OCI-LY7 (cell line): ENCODE data around the gene MSANTD1. TPM values are rescaled to one million over a fixed set of nuclear protein-coding genes. Genes with fewer than 3 reads are reported as not detected.

Source experiments
- BruUV-seq: library from RNA; stranded (reverse); fragments of 400-500 nt; replicated peaks from 2 replicates; lab custom pipeline; 2021; lab: Mats Ljungman, UMichigan
- CTCF ChIA-PET: fragments of 300-600 bp; sonication (Branson Sonifier 250); formaldehyde crosslinking; loops from one replicate; lab custom pipeline; 2022; ENCODE audit warnings: antibody characterized with exemption; ENCODE audit not compliant: unreplicated experiment; lab: Charles Lee
- POLR2A ChIA-PET: fragments of 300-600 bp; sonication (Branson Sonifier 250); formaldehyde crosslinking; loops from one replicate; lab custom pipeline; 2022; ENCODE audit warnings: antibody characterized with exemption; lab: Charles Lee
- DNase-seq: peaks from one replicate; pipeline ENCODE4 v3.0.0-alpha.2; 2015; ENCODE audit warnings: low spot score
- H2AFZ ChIP-seq: fragments of 200-600 bp; sonication (generic), shearing (Covaris generic); 2 replicates; pipeline ENCODE4 v1.6.1; 2014; ENCODE audit warnings: mild to moderate bottlenecking, antibody characterized with exemption, low read length, moderate library complexity
- H3K27ac ChIP-seq: fragments of 200-600 bp; sonication (generic); 2 replicates; pipeline ENCODE4 v1.5.1; 2014; ENCODE audit warnings: mixed run types, low read depth, mild to moderate bottlenecking, moderate library complexity, low read length, inconsistent platforms; ENCODE audit not compliant: poor library complexity, severe bottlenecking
- H3K36me3 ChIP-seq: fragments of 200-600 bp; sonication (generic); 2 replicates; pipeline ENCODE4 v1.6.1; 2014; ENCODE audit warnings: mild to moderate bottlenecking, antibody characterized with exemption, low read length, moderate library complexity, mixed read lengths; ENCODE audit not compliant: insufficient read depth
- H3K4me1 ChIP-seq: fragments of 200-600 bp; sonication (generic); 2 replicates; pipeline ENCODE4 v1.5.1; 2014; ENCODE audit warnings: mild to moderate bottlenecking, low read length; ENCODE audit not compliant: insufficient read depth, poor library complexity, severe bottlenecking
- H3K4me2 ChIP-seq: fragments of 200-600 bp; sonication (generic); 2 replicates; pipeline ENCODE4 v1.6.1; 2014; ENCODE audit warnings: mild to moderate bottlenecking, low read length
- H3K4me3 ChIP-seq: fragments of 200-600 bp; sonication (generic); 2 replicates; pipeline ENCODE4 v1.5.1; 2014; ENCODE audit warnings: mild to moderate bottlenecking, low read depth, low read length; ENCODE audit not compliant: poor library complexity, severe bottlenecking
- H3K79me2 ChIP-seq: fragments of 200-600 bp; sonication (generic); 2 replicates; pipeline ENCODE4 v1.6.1; 2016; ENCODE audit warnings: low read depth, mild to moderate bottlenecking, low read length, moderate library complexity, mixed read lengths; ENCODE audit not compliant: insufficient read depth
- H3K9me2 ChIP-seq: fragments of 200-600 bp; sonication (generic); 2 replicates; pipeline ENCODE4 v1.6.1; 2016; ENCODE audit warnings: mild to moderate bottlenecking, low read length, mixed read lengths; ENCODE audit not compliant: insufficient read depth
- H3K9me3 ChIP-seq: fragments of 200-600 bp; sonication (generic); 2 replicates; pipeline ENCODE4 v1.6.1; 2014; ENCODE audit warnings: mild to moderate bottlenecking, mixed run types, low read length, mixed read lengths
- H4K20me1 ChIP-seq: fragments of 200-600 bp; sonication (generic); 2 replicates; pipeline ENCODE4 v1.6.1; 2014; ENCODE audit warnings: mild to moderate bottlenecking, antibody characterized with exemption, low read length, moderate library complexity, mixed read lengths; ENCODE audit not compliant: insufficient read depth
- EZH2phosphoT487 ChIP-seq: fragments of 200-600 bp; sonication (generic); IDR thresholded peaks from 2 replicates; pipeline ENCODE4 v1.6.1; 2018; ENCODE audit warnings: low read depth, borderline replicate concordance, mild to moderate bottlenecking, mixed run types, antibody characterized with exemption, low read length, moderate library complexity, mixed read lengths
- intact Hi-C: fragments of 100-400 bp; cut with micrococcal nuclease; formaldehyde crosslinking; loops from one replicate; pipeline ENCODE4 v1.10.0; 2022; ENCODE audit not compliant: unreplicated experiment
- total RNA-seq, 2 experiments: library from RNA; depleted of rRNA in 1 of 2; stranded (reverse); fragments of >200 nt in 1 of 2; shearing (Covaris generic) in 1 of 2; gene quantifications; 2 replicates each; pipeline ENCODE4 v1.2.3, GENCODE V29; 2014 to 2022
- TF ChIP-seq, protein P1 (sequence below): fragments of 200-600 bp; sonication (generic); conservative IDR thresholded peaks from 2 replicates; pipeline ENCODE4 v1.5.1; 2014; ENCODE audit warnings: mild to moderate bottlenecking, antibody characterized with exemption, low read length, moderate library complexity, mixed read lengths

MSANTD1 gene
- total RNA-seq, 2 experiments from 2014 or later, result 0.13 to 1.0 TPM

DNA sequence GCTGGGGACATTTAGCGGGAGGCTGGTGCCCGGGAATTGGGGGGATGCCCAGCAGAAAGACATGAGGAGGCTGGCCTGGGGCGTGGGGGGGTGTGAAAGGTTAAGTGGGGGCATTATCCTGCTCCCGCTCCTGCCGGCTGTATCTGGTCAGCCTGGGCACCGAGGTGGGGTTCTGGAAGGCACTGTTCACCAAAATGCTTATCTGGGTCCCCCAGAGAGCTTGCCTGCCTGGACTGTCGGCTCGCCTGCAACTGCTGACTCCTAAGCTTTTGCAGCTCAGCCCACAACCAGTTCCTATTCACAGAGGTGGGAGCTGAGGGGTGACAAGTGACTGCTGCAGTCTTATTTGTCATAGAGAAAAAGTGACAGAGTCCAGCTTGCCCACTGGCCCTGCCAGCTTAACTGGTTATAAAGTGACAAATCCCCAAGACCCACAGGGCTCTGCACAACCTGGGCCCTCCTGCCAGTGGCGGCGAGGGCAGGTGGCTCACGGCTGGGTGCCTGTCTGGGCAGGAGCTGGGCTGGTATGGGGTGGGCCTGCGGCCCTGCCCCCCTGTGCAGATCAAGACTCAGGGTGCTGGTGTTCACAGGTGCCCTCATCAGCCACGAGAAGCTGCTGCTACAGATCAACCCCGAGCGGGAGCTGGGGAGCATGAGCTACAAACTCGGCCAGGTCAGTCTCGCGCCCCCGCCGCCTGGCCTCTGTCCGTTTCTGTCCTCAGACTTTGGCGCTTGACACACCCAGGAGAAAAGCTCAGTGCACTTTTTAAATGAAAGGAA, 23.7 kb upstream of the MSANTD1 start:
- Histone ChIP-seq H3K4me2 (no peak overlapping the region), H3K9me2 (no peaks in the 10 kb centered on the region), H3K4me3 (no peak overlapping the region), H3K4me1 (no peaks in the 10 kb centered on the region), H2AFZ (no peak overlapping the region), H3K79me2 (no peaks in the 10 kb centered on the region), H4K20me1 (no peaks in the 10 kb centered on the region), H3K36me3 (peaks cover 85% of the 10 kb centered on the region), H3K9me3 (no peaks in the 10 kb centered on the region), H3K27ac (no peak overlapping the region)
- intact Hi-C loops, result no loop called here
- no TSS peak for BruUV-seq
- no peak for TF ChIP-seq EZH2phosphoT487
- TF ChIP-seq, protein P1, sequence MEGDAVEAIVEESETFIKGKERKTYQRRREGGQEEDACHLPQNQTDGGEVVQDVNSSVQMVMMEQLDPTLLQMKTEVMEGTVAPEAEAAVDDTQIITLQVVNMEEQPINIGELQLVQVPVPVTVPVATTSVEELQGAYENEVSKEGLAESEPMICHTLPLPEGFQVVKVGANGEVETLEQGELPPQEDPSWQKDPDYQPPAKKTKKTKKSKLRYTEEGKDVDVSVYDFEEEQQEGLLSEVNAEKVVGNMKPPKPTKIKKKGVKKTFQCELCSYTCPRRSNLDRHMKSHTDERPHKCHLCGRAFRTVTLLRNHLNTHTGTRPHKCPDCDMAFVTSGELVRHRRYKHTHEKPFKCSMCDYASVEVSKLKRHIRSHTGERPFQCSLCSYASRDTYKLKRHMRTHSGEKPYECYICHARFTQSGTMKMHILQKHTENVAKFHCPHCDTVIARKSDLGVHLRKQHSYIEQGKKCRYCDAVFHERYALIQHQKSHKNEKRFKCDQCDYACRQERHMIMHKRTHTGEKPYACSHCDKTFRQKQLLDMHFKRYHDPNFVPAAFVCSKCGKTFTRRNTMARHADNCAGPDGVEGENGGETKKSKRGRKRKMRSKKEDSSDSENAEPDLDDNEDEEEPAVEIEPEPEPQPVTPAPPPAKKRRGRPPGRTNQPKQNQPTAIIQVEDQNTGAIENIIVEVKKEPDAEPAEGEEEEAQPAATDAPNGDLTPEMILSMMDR, result no peak
- CTCF ChIA-PET, result interaction anchor here (0.6 kb wide), 1 partner anchor 169 kb away, joined by 3 read pairs; no protein-coding TSS in a partner anchor
- POLR2A ChIA-PET, result interaction anchor here (1.1 kb wide), 1 partner anchor 65 kb away, joined by 3 read pairs; no protein-coding TSS in a partner anchor
- DNase-seq, result no peak

DNA sequence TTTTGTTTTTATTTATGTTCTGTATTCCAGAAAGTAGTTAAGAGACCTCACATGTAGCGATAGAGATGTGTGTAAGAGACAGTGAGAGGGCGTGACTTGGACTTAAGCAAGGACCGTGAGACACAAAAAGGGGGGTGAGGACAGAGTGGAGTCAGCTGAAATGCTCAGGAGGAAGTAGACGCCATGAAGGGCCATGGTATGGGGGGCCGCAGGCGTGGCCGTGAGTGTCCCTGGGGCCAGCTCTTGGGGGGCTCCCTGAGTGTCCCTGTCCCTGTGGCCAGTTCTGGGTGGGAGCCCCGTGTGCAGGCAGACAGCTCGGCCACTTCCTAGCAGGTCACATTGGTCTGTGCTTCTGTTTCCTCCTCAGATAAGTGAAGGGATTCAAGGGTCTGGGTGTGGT, 23.0 kb upstream of the MSANTD1 start:
- Histone ChIP-seq H3K79me2 (no peaks in the 10 kb centered on the region), H3K4me1 (no peaks in the 10 kb centered on the region), H3K27ac (no peak overlapping the region), H3K4me2 (no peak overlapping the region), H3K4me3 (no peak overlapping the region), H3K36me3 (peaks cover 85% of the 10 kb centered on the region), H2AFZ (no peak overlapping the region), H4K20me1 (no peaks in the 10 kb centered on the region), H3K9me2 (no peaks in the 10 kb centered on the region), H3K9me3 (no peaks in the 10 kb centered on the region)
- POLR2A ChIA-PET, result no interaction called here
- intact Hi-C loops, result no loop called here
- BruUV-seq, result no TSS peak
- no peak for DNase-seq
- TF ChIP-seq, protein P1, result no peak
- no peak for TF ChIP-seq EZH2phosphoT487
- CTCF ChIA-PET, result no interaction called here

DNA sequence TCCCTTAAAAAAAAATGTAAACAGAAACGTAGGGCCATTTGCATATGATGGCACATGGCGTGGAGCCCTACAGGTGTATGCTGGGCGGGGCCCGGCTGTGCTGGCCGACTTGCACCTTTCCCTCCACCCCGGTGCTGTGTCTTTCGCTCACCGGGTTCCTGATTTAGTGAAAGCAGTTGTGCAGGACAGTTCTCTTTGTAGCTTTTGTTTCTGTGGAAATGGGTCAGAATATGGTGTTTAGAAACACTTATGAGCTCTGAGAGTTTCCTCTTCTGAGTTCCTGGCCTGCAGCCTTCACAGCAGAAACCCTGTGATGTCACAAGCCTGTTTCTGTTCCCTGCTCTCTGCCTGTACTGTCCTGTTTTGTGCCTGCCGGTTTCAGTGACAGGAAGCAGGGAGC, 22.5 kb upstream of the MSANTD1 start:
- TF ChIP-seq, protein P1, result no peak
- no peak for TF ChIP-seq EZH2phosphoT487
- H3K9me3 ChIP-seq, result no peaks in the 10 kb centered on the region
- no peak for DNase-seq
- POLR2A ChIA-PET, result no interaction called here
- CTCF ChIA-PET, result interaction anchor here (0.5 kb wide), 1 partner anchor 117 kb away, joined by 3 read pairs; no protein-coding TSS in a partner anchor
- H2AFZ ChIP-seq, result no peak overlapping the region
- peaks cover 85% of the 10 kb centered on the region for H3K36me3 ChIP-seq
- no peak overlapping the region for H3K4me2 ChIP-seq
- no peaks in the 10 kb centered on the region for H4K20me1 ChIP-seq
- no peaks in the 10 kb centered on the region for H3K4me1 ChIP-seq
- no TSS peak for BruUV-seq
- no peak overlapping the region for H3K27ac ChIP-seq
- H3K9me2 ChIP-seq, result no peaks in the 10 kb centered on the region
- no peak overlapping the region for H3K4me3 ChIP-seq
- intact Hi-C loops, result no loop called here
- no peaks in the 10 kb centered on the region for H3K79me2 ChIP-seq
